Activated CD4-positive, alpha-beta T cell treated with anti-CD3 and anti-CD28 coated beads for 36 hours (primary cell): ENCODE data around the gene ALX3. TPM values are rescaled to one million over a fixed set of nuclear protein-coding genes. Genes with fewer than 3 reads are reported as not detected.
A peak's percentile ranks its signal among the peaks of the same experiment; 100 is the strongest.

Source experiments
- ATAC-seq: fragments of 200-7000 bp; cut with Tn5 transposase; one replicate; pipeline ENCODE4 v1.10.0; 2021; ENCODE audit warnings: mild to moderate bottlenecking, moderate library complexity
- CTCF ChIA-PET: fragments of 350-600 bp; sonication (Branson Sonifier 250); formaldehyde crosslinking; loops from one replicate; lab custom pipeline; 2021; ENCODE audit warnings: antibody characterized with exemption; lab: Charles Lee
- POLR2A ChIA-PET: fragments of 350-600 bp; sonication (Branson Sonifier 250); formaldehyde crosslinking; loops from one replicate; lab custom pipeline; 2021; ENCODE audit warnings: antibody characterized with exemption, inconsistent platforms; lab: Charles Lee
- DNase-seq: peaks from one replicate; pipeline ENCODE4 v3.0.0-alpha.2; 2020
- H3K27ac Mint-ChIP-seq: one replicate; pipeline ENCODE4 v1.8.0; 2021; ENCODE audit warnings: mixed read lengths
- H3K27me3 Mint-ChIP-seq: one replicate; pipeline ENCODE4 v1.8.0; 2021; ENCODE audit warnings: mixed read lengths
- H3K36me3 Mint-ChIP-seq: one replicate; pipeline ENCODE4 v1.8.0; 2021; ENCODE audit warnings: low read depth, mixed read lengths
- H3K4me1 Mint-ChIP-seq: one replicate; pipeline ENCODE4 v1.8.0; 2021; ENCODE audit warnings: mixed read lengths
- H3K4me3 Mint-ChIP-seq: one replicate; pipeline ENCODE4 v1.8.0; 2021; ENCODE audit warnings: mild to moderate bottlenecking, moderate library complexity, mixed read lengths
- H3K9me3 Mint-ChIP-seq: one replicate; pipeline ENCODE4 v1.8.0; 2021; ENCODE audit warnings: low read depth, mixed read lengths
- intact Hi-C, 2 experiments: fragments of 100-400 bp; cut with DNase I in 1 of 2; cut with micrococcal nuclease in 1 of 2; formaldehyde crosslinking; loops; one replicate each; pipeline versions ENCODE4 v1.14.2 to v1.15.1; 2022 to 2024; cut with DNase I, micrococcal nuclease
- total RNA-seq, 2 experiments: library from RNA; stranded (reverse); gene quantifications; one replicate each; pipeline ENCODE4 v1.2.3, GENCODE V29; 2021

ALX3 gene
- total RNA-seq, 2 experiments from 2014 or later, result not detected

GRCh38 chr1:110056285-110056683, 14.2 kb downstream of the ALX3 start:
- no peak overlapping the region for H3K4me3 Mint-ChIP-seq
- H3K27me3 Mint-ChIP-seq, result no peaks in the 10 kb centered on the region
- POLR2A ChIA-PET, result no interaction called here
- intact Hi-C loops, result no loop called here
- no peaks in the 10 kb centered on the region for H3K9me3 Mint-ChIP-seq
- H3K27ac Mint-ChIP-seq, result peak overlapping the region; percentile 17
- ATAC-seq (no peak), DNase-seq (no peak)
- H3K36me3 Mint-ChIP-seq, result peaks cover 43% of the 10 kb centered on the region
- CTCF ChIA-PET, result interaction anchor here (0.9 to 13.6 kb wide), 6 partner anchors 15 to 77 kb away, joined by 3 to 191 read pairs (median 4); no protein-coding TSS in a partner anchor
- no peaks in the 10 kb centered on the region for H3K4me1 Mint-ChIP-seq

DNA sequence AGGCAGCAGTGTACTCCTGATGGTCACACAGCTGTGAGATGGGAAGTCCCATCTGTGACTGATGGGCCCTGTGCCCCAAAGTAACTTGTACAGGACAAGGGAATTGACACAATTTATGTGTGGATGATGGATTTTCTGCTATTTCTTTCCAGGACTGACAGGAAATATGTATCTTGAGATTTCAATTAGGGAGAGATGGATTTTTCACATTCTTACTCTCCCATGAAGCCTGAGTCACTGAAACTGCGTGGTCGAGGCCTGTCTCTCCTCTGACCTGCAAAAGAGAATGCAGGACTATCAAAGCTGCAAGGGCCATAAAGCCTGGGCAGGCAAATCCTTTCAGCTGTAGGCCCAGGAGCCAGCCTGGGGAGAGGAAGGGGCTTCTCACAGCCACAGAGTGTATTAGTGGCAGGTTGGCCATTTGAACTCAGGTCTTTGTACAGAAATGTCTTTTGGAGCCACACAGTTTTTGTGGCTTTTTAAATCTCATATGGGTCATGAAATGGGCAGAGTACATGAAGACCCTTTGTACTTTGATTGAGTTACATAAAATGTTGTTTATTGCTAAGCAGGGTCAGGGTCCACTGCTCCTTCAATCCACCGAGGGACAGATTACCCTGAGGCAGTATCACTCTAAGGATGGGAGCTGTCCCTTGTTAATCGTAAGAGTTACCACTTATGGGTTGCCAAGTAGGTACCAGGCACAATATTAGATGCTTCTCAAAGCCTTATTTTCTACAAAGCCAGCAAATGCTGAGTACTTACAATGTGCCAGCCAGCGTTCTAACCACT, 14.8 kb downstream of the ALX3 start:
- H3K9me3 Mint-ChIP-seq, result no peaks in the 10 kb centered on the region
- H3K4me1 Mint-ChIP-seq, result no peaks in the 10 kb centered on the region
- H3K4me3 Mint-ChIP-seq, result no peak overlapping the region
- DNase-seq (no peak), ATAC-seq (no peak)
- CTCF ChIA-PET, result interaction anchor here (4.2 to 13.6 kb wide), 3 partner anchors 35 to 60 kb away, joined by 40 to 191 read pairs (median 43); partner anchors contain the start of gene UBL4B
- intact Hi-C loops, result no loop called here
- peaks cover 45% of the 10 kb centered on the region for H3K36me3 Mint-ChIP-seq
- H3K27me3 Mint-ChIP-seq, result no peaks in the 10 kb centered on the region
- POLR2A ChIA-PET, result no interaction called here
- no peak overlapping the region for H3K27ac Mint-ChIP-seq

- no peak overlapping the region for H3K27ac Mint-ChIP-seq
- POLR2A ChIA-PET, result interaction anchor here (0.6 kb wide), 1 partner anchor 160 kb away, joined by 8 read pairs; no protein-coding TSS in a partner anchor
- no peaks in the 10 kb centered on the region for H3K9me3 Mint-ChIP-seq
- DNase-seq (peak; percentile 83), ATAC-seq (peak; percentile 88)
- CTCF ChIA-PET, result interaction anchor here (0.6 to 13.6 kb wide), 29 partner anchors 9 to 1148 kb away, joined by 3 to 191 read pairs (median 4); partner anchors contain the start of genes AHCYL1, STRIP1 and UBL4B
- intact Hi-C loops, result loop anchor here (1.0 to 5.0 kb wide), 4 partner anchors 53 to 409 kb away; no protein-coding TSS in a partner anchor
- no peaks in the 10 kb centered on the region for H3K4me1 Mint-ChIP-seq
- H3K4me3 Mint-ChIP-seq, result no peak overlapping the region
- H3K27me3 Mint-ChIP-seq, result no peaks in the 10 kb centered on the region
- H3K36me3 Mint-ChIP-seq, result peaks cover 47% of the 10 kb centered on the region
These were observed 16.7 kb downstream of the ALX3 start for GRCh38 chr1:110053552-110054428.

GRCh38 chr1:110051262-110051648, 19.2 kb downstream of the ALX3 start:
- H3K4me1 Mint-ChIP-seq, result no peaks in the 10 kb centered on the region
- H3K4me3 Mint-ChIP-seq, result no peak overlapping the region
- intact Hi-C loops, result loop anchor here in 1 of 2 experiments (5.0 kb wide), 1 partner anchor 411 kb away; no protein-coding TSS in a partner anchor
- H3K27me3 Mint-ChIP-seq, result no peaks in the 10 kb centered on the region
- DNase-seq (no peak), ATAC-seq (no peak)
- H3K9me3 Mint-ChIP-seq, result no peaks in the 10 kb centered on the region
- POLR2A ChIA-PET, result no interaction called here
- H3K27ac Mint-ChIP-seq, result no peak overlapping the region
- CTCF ChIA-PET, result interaction anchor here (0.9 to 13.6 kb wide), 9 partner anchors 9 to 66 kb away, joined by 3 to 191 read pairs (median 18); partner anchors contain the start of gene STRIP1
- peaks cover 53% of the 10 kb centered on the region for H3K36me3 Mint-ChIP-seq

GRCh38 chr1:110050602-110051261, 19.7 kb downstream of the ALX3 start:
- H3K27me3 Mint-ChIP-seq, result no peaks in the 10 kb centered on the region
- intact Hi-C loops, result loop anchor here in 1 of 2 experiments (5.0 kb wide), 1 partner anchor 412 kb away; no protein-coding TSS in a partner anchor

GRCh38 chr1:110049801-110050601, 20.5 kb downstream of the ALX3 start:
- POLR2A ChIA-PET, result interaction anchor here (0.7 kb wide), 1 partner anchor 34 kb away, joined by 3 read pairs; no protein-coding TSS in a partner anchor
- Mint-ChIP-seq H3K27me3 (no peaks in the 10 kb centered on the region), H3K9me3 (no peaks in the 10 kb centered on the region), H3K27ac (no peak overlapping the region), H3K36me3 (peaks cover 55% of the 10 kb centered on the region), H3K4me1 (no peaks in the 10 kb centered on the region), H3K4me3 (no peak overlapping the region)
- ATAC-seq (no peak), DNase-seq (no peak)
- intact Hi-C loops, result loop anchor here in 1 of 2 experiments (5.0 kb wide), 1 partner anchor 412 kb away; no protein-coding TSS in a partner anchor
- CTCF ChIA-PET, result interaction anchor here (0.5 to 13.6 kb wide), 10 partner anchors 10 to 551 kb away, joined by 3 to 191 read pairs (median 4); partner anchors contain the start of gene STRIP1

More at GRCh38 chr1:110050602-110051261, 19.7 kb downstream of the ALX3 start:
- no peak overlapping the region for H3K27ac Mint-ChIP-seq
- ATAC-seq (no peak), DNase-seq (no peak)
- no peaks in the 10 kb centered on the region for H3K4me1 Mint-ChIP-seq
- H3K4me3 Mint-ChIP-seq, result no peak overlapping the region
- peaks cover 54% of the 10 kb centered on the region for H3K36me3 Mint-ChIP-seq
- ChIA-PET CTCF (interaction anchor here (0.5 to 13.6 kb wide), 10 partner anchors 9 to 551 kb away, joined by 3 to 191 read pairs (median 12); partner anchors contain the start of gene STRIP1), POLR2A (interaction anchor here (0.7 kb wide), 1 partner anchor 33 kb away, joined by 3 read pairs; no protein-coding TSS in a partner anchor)
- H3K9me3 Mint-ChIP-seq, result no peaks in the 10 kb centered on the region

DNA sequence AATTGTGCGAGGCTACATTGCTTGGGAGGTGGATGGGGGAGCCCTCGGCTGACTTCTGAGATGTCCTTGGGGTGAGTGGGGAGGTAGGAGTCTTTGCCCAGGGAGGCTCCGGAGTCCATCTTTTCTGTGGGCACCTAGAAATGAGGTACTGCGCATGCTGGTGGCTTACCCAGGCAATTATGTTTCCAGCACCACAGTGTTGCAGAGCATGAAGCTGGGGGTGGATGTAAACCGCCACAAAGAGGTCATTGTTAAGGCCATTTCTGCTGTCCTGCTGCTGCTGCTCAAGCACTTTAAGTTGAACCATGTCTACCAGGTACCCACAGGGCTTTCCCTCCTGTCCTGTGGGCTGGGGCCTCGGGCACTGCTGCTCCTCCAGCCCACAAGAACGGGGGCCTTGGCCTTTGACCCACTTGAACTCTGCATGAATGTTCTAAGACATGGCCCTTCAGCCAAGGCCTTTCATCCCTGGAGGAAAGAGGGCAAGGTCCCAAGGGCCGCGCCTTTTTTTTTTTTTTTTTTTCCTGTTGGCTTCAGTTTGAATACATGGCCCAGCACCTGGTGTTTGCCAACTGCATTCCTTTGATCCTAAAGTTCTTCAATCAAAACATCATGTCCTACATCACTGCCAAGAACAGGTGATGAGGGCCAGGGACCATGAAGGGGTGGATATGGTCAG, 21.4 kb downstream of the ALX3 start:
- Mint-ChIP-seq H3K27ac (no peak overlapping the region), H3K36me3 (peaks cover 57% of the 10 kb centered on the region), H3K4me3 (no peak overlapping the region), H3K9me3 (no peaks in the 10 kb centered on the region), H3K27me3 (no peaks in the 10 kb centered on the region), H3K4me1 (no peaks in the 10 kb centered on the region)
- intact Hi-C loops, result no loop called here
- CTCF ChIA-PET, result interaction anchor here (1.0 to 13.6 kb wide), 5 partner anchors 13 to 57 kb away, joined by 3 to 191 read pairs (median 6); no protein-coding TSS in a partner anchor
- POLR2A ChIA-PET, result no interaction called here
- no peak for DNase-seq
- ATAC-seq, result no peak

DNA sequence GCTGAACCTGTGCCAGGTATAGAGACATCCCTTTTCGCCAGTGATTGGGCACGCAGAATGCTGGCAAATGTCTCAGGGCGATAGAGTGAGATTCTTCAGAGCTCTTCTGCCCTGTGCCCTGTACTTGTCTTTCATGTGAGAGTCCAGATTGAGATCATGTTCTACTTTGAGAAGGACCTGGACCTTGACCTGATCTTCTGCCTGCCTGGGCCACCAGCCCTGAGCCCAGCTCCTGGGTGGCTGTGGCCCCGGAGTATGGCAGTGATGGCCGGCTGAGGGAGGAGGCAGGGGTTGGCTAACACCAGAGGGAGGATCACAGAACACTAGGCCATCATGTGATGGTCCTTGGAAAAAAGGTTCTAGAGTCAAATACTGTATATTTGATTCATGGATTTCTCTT, 22.2 kb downstream of the ALX3 start:
- POLR2A ChIA-PET, result interaction anchor here (0.7 kb wide), 1 partner anchor 9 kb away, joined by 3 read pairs; no protein-coding TSS in a partner anchor
- CTCF ChIA-PET, result interaction anchor here (1.0 to 1.2 kb wide), 3 partner anchors 12 to 57 kb away, joined by 3 to 6 read pairs (median 5); no protein-coding TSS in a partner anchor

GRCh38 chr1:110047463-110047862, 23.0 kb downstream of the ALX3 start:
- H3K27ac Mint-ChIP-seq, result no peak overlapping the region
- H3K36me3 Mint-ChIP-seq, result peaks cover 52% of the 10 kb centered on the region
- H3K4me1 Mint-ChIP-seq, result no peaks in the 10 kb centered on the region
- ChIA-PET POLR2A (no interaction called here), CTCF (interaction anchor here (1.0 to 1.1 kb wide), 2 partner anchors 13 to 20 kb away, joined by 3 to 5 read pairs; no protein-coding TSS in a partner anchor)
- no peaks in the 10 kb centered on the region for H3K9me3 Mint-ChIP-seq
- no peaks in the 10 kb centered on the region for H3K27me3 Mint-ChIP-seq
- ATAC-seq, result no peak
- intact Hi-C loops, result no loop called here
- DNase-seq, result no peak
- no peak overlapping the region for H3K4me3 Mint-ChIP-seq

More for the DNA sequence above, 22.2 kb downstream of the ALX3 start:
- no peaks in the 10 kb centered on the region for H3K27me3 Mint-ChIP-seq
- DNase-seq (no peak), ATAC-seq (no peak)
- H3K4me3 Mint-ChIP-seq, result no peak overlapping the region
- peaks cover 54% of the 10 kb centered on the region for H3K36me3 Mint-ChIP-seq
- no peak overlapping the region for H3K27ac Mint-ChIP-seq
- intact Hi-C loops, result no loop called here
- H3K4me1 Mint-ChIP-seq, result no peaks in the 10 kb centered on the region
- no peaks in the 10 kb centered on the region for H3K9me3 Mint-ChIP-seq
